ENCODE data around the gene KRTAP4-4.
"Not testable (repeated sequence)": the region's sequence is repeated elsewhere in the genome, so short reads cannot be mapped to it uniquely, and the experiment has no call there.

Gene KRTAP4-4

DNA sequence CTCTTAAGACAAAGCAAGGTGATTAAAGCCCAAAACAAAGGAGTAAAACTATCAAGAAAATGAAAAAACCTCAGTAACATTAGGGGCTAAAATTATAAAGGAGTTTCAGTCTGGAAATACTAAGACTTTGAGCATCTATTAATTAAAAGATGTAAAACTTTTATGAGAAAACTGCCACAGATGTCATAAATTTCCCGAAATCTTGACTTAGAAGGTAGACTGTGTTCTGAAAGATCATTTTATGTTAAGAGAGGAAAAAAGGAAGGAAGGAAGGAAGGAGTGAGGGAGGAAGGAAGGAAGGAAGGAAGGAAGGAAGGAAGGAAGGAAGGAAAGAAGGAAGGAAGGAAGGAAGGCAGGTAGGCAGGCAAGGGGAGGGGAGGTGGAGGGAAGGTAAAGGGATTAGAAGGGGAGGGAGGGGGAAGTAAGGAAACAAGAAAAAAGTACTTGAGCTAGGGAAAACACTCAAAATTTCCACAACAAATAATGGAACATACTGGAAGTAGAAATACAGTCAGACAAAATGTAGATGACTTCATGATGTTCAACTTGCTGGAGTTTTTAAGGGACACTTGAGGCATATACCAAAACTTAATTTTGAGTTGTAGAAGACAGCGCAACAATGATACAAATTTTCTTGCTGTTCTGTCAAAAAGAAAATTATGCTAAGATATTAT, 12.9 kb downstream of the KRTAP4-4 start:
- no peak for DNase-seq

DNA sequence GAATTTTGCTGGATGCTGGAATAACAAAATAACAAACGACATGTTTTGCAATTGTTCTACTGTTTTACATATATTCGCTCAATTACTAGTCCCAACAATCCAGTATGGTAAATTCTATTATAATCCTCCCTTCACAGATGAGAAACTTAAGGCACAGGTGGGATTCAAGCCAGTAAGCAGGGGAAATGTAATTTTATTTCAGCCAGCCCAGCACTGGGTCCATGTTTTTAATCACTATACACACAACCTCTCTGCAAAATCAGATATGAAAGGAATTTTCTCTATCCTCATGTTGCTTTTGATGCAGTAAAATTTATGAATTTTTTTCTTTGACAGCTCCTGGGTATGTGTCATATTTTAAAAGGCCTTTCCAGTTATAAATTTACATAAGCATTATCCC, 15.3 kb downstream of the KRTAP4-4 start:
- no peak for DNase-seq

DNA sequence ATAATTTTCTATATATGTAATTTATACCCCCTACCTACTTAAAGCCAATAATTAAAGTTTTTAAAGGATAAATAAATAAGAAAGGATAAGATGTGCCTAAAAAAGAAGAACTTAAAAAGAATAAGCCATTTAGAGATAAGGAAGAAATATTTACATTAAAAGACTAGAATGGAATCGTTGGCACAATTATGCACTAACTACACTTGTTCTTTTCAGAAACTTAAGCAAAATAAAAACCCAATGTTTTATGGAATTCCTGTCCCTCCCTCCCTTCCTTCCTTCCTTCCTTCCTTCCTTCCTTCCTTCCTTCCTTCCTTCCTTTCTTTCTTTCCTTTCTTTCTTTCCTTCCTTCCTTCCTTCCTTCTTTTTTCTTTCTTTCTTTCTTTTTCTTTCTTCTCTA, 15.7 kb downstream of the KRTAP4-4 start:
- no peak for DNase-seq

DNA sequence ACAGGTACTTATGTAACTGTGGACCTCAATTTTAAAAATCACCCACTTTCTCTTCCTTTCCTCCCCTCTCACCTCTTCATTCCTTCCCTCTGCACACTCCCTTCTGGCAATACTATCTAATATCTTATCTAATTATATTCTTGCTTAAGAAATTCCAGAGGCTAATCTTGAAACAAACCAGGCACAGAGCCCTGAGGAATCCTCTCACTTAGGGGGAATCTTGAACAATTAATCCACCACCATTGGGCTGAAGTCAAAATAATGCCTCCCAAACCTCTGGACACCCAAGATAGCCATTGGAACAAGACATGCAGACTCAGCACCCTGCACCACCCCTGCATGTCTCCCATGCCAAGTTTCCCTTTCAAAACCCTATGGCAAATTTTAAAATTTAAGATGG, 19.2 kb downstream of the KRTAP4-4 start:
- DNase-seq: no peak

DNA sequence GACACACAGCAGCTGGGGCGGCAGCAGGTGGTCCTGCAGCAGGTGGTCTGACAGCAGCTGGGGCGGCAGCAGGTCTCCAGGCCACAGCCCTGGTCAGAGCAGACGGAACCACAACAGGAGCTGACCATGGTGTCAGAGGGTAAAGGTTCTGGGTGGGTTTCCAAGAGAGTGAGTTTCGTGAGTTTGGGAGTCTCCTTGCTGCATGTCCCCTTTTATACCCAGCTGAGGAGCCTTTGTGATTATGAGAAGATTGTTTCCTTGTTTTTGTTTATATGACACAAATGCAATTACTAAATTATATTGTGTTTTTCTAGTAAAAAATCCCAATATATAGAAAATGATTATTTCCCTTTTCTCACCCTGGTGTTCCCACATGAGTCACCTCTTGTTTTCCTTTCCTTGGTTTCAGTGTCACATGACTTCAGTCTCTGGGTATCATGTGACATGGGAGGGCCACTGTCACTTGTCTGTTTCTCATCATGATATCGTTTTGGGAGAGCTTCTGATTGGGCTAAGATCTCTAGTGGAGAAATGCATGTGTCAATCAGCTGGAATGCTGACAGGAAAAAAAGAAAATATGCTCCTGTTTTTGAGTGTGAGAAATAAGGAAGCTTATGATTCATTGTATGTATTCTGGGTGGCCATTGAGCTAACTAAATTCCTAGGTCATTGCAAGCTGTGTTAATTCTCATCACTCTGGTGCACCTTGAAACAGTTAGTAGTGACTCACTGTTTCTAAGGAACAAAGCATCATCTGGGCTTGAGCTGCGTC, 20.0 kb downstream of the KRTAP4-4 start, which contains the start of gene KRTAP4-6:
KRTAP4-6 (minus strand) TSS at position 185 of the 772 bp plus-strand sequence; CDS start at position 128, 57 bp downstream.
- no peak for DNase-seq

DNA sequence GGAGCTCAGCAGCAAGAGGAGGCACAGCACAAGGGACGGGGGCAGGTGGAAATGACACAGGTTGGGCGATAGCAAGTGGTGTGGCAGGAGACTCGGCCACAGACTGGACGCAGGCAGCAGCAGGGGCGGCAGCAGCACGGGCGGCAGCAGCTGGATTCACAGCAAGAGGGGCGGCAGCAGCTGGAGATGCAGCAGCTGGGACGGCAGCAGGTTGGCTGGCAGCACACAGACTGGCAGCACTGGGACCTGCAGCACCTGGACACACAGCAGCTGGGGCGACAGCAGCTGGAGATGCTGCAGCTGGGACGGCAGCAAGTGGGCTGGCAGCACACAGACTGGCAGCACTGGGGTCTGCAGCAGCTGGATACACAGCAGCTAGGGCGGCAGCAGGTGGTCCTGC, 20.7 kb downstream of the KRTAP4-4 start:
- DNase-seq: not testable (repeated sequence)

DNA sequence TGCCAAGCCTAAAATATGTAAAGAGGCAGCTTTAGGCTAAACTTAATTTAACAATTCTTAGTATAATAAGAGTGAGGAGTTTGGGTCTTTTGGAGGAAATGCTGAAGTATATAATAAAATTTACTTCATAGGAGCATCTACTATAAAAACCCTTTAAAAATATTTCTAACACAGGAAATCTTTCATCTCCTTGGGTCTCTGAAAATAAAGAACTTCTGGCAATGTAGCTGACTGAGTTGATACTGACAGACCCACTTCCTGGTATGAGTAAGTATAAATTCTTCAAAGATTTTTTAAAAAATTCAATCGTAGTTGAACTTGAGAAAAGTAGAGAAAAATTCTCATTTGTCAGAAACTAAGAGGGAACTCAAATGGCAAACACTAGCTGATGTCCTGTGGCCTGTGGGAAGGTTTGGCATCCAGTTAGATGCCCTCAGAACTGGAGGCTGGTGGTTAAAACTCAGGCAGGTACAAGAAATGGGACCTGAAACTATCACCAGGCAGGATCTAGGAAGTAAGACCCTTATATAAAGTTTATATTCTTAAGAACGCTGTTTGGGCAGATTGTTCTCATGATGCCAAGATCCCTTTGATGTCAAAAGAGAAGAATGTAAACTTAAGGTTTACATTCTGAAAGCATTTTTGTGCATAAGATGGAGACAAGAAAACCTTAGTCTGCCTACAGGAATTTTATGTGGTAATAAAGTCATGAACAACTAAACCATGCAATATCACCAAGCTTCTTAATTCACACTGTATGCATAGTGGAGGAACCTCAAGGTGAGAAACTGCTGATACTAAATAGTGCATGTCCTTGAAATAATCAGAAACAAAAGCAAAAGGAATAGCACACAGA, 26.4 kb downstream of the KRTAP4-4 start:
- DNase-seq: no peak

DNA sequence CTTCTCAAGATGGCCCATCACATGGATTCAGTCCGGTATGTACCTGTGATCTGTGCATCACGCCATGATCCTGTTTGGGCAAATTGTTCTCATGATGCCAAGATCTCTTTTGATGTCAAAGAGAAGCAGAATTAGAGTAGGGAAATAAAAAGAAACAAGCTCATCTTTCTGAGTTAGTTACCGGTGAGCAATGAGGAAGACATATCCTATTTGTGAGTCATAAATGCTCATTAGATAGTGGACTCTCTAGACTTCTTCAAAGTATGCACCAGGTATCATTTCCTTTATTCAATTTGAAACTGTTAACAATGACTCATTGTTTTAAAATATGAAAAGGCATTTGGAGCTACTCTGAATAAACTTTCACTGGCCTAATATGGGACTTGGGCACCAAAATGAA, 28.6 kb downstream of the KRTAP4-4 start:
- no peak for DNase-seq

DNA sequence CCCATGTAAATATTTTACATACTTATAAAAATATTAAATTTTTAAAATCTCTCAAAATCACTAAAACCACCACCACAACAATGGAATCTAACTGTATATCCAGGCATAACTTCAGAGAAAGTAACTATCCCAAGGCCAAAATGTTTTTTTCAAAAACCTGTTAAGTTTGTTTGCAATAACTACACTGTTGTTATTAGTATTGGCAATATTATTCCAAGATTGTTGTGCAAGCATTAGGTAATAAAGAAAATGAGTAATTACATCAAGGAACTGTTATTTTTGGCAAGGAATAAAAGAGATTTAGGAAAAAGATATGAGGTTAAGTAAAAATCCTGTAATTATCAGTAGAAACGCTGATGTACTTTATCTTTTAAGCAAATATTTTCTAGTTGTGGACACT, 33.2 kb downstream of the KRTAP4-4 start:
- DNase-seq: no peak

DNA sequence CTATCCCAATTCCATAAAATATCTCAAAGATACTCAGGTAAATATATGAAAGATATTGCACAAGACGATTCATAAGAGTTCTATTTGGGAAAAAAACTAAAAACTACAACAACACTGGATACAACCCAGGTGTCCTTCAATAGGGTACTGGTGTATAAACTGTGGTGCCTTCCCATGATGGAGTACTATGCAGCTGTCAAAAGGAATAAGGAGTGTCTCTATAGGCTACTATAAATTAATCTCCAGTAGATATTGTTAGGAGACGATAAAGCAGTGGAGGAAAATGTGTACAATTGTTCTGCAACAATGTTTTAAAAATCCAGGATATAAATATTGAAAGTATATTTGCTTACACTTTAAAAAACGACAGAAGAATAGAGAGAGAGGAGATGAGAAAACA, 34.1 kb downstream of the KRTAP4-4 start:
- DNase-seq: no peak

DNA sequence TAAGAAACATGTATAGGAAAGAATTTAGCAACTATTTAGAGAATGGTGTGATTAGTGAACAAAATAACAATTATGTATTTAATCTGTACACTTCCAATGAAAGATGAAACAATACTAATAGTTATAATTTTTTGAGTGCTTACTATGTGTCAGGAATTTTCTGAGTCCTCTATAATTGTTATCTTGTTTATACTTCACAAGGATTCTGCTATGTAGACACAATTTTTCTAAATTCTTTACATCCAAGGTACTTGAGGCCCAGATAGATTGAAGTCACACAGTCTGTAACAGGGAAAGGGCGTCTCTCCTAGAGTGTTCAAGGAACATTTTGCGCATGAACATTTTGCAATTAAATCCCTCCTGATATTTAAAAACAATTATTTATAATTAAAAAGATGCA, 35.5 kb downstream of the KRTAP4-4 start:
- DNase-seq: no peak

DNA sequence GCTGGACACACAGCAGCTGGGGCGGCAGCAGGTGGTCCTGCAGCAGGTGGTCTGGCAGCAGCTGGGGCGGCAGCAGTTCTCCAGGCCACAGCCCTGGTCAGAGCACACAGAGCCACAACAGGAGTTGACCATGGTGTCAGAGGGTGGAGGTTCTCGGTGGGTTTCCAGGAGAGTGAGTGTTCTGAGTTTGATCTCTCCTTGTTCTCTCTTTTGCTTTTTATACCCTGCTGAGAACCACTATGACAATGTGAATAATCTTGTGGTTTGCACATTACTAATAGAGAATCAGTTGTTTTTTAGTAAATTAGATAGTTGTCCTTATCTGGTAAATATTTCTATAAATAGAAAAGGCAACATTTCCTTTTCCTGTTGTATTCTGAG, 36.6 kb downstream of the KRTAP4-4 start, which contains the start of gene KRTAP4-12:
KRTAP4-12 (minus strand) TSS at position 192 of the 381 bp plus-strand sequence; CDS start at position 132, 60 bp downstream.
- not testable (repeated sequence) for DNase-seq

DNA sequence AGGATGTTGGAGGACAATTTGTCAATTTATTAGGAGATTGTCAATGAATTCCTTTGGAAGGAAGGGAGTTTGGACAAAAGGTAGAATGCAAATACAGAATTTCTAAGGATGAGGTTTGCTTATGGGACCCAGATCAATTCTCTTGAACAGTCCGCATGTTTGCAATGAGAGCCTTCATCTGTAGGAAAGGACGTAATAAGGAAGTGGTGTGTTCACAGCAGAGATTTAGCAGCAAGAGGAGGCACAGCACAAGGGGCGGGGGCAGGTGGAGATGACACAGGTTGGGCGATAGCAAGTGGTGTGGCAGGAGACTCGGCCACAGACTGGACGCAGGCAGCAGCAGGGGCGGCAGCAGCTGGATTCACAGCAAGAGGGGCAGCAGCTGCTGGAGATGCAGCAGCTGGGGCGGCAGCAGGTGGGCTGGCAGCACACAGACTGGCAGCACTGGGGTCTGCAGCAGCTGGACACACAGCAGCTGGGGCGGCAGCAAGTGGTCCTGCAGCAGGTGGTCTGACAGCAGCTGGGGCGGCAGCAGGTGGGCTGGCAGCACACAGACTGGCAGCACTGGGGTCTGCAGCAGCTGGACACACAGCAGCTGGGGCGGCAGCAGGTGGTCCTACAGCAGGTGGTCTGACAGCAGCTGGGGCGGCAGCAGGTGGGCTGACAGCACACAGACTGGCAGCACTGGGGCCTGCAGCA, 37.1 kb downstream of the KRTAP4-4 start:
- DNase-seq: not testable (repeated sequence)

DNA sequence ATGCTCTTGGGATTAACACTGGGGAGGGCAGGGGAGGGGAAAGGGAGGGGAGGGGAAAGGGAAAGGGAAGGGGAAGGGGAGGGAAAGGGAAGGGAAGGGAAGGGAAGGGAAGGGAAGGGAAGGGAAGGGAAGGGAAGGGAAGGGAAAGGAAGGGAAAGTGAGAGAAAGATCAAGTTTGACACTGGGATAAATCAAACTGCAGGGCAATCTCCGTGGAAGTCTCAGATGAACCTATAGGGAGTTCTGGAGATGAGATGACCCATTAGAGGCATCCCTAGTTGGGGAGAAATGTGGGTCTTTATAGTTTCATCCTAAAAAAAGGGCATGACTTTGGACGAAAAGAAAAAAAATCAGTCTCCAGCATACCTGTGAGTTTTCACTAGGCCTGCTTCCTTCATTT, 38.8 kb downstream of the KRTAP4-4 start:
- DNase-seq: no peak

DNA sequence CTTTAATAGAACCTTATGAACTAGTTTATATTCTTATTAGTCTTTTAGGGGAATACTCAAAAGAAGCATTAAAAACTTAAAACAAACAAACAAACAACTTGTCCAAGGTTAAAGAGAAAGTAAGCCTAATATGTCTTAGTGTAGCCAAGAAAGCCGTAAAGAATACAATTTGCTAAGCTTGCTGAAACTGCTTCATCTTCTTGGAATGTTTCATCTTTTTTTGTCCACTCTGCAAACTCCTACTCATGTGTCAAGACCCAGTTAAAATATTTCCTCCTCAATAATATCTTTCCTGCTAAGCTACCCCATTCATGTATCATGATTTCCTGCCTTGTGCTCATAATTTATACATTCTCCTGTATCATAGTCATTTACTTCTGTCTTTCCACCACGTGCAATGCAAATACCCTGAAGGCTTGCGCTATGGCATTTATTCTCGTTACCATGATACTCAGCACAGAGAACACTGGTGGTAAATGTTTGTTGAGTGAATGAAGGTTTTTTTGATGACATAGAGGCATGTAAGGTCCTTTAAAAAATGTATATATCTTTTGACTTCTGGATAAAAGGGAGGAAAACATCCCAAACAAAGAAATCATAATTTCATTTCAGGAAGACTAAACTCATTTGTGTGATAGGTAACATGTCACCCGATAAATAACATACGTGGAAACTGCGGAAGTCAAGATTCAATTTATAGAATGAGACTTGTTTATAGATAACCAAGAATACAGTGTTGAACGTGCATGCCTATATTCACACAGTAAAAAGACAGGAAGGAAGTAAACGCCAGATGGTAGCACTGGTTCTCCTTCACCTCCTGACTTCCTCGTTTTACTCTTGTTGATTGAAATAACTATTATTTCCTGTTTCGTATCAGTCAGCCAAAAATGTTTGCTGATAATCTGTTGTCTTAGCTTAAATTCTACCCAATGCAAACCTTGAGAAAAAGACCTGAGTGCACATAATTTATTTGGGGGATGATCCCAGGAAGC, 40.6 kb downstream of the KRTAP4-4 start:
- DNase-seq: not testable (repeated sequence)

DNA sequence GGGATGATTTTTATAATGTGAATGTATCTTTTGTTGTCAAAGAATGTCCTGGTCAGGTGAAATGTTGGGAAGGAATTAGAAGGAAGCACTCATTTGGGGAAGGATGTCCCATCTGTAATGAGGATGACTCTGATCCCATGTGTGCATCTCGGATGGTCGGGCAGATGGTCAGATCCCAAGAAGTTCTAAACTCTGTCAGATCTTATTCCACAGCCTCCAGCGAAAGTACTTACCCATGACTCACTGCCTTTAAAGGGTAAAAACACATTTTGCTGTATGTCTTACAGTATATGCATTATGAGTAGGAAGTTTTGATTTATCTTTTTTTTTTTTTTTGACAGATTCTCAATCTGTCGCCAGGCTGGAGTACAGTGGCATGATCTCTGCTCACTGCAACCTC, 41.8 kb downstream of the KRTAP4-4 start:
- DNase-seq: no peak

DNA sequence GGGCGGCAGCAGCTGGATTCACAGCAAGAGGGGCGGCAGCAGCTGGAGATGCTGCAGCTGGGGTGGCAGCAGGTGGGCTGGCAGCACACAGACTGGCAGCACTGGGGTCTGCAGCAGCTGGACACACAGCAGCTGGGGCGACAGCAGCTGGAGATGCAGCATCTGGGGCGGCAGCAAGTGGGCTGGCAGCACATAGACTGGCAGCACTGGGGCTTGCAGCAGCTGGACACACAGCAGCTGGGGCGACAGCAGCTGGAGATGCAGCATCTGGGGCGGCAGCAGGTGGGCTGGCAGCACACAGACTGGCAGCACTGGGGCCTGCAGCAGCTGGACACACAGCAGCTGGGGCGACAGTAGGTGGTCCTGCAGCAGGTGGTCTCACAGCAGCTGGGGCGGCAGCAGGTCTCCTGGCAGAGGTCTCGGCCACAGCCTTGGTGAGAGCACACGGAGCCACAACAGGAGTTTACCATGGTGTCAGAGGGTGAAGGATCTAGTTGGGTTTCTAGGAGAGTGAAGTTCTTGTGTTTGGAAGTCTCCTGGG, 42.6 kb downstream of the KRTAP4-4 start, which contains the start of gene KRTAP4-11:
KRTAP4-11 (minus strand) TSS at position 528 of the 541 bp plus-strand sequence; CDS start at position 470, 58 bp downstream.
- not testable (repeated sequence) for DNase-seq

DNA sequence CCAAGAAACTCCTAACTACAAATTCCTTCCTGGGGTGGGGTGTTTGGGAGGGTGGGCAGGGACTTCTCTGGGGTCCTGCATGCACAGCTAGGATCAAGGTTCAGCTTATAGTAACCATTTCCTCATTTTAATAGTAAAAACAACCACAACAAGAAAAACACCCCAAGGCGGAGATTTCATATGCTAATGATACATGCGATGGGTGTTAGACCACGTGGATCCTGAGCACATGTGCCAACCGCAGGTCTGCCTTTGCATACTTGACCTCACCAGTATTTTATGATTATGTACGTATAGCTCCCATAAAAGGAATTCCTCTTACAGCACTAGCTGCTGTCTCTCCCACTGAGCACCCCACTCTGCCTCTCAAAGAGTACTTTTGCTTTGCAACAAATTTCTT, 44.3 kb downstream of the KRTAP4-4 start:
- no peak for DNase-seq

DNA sequence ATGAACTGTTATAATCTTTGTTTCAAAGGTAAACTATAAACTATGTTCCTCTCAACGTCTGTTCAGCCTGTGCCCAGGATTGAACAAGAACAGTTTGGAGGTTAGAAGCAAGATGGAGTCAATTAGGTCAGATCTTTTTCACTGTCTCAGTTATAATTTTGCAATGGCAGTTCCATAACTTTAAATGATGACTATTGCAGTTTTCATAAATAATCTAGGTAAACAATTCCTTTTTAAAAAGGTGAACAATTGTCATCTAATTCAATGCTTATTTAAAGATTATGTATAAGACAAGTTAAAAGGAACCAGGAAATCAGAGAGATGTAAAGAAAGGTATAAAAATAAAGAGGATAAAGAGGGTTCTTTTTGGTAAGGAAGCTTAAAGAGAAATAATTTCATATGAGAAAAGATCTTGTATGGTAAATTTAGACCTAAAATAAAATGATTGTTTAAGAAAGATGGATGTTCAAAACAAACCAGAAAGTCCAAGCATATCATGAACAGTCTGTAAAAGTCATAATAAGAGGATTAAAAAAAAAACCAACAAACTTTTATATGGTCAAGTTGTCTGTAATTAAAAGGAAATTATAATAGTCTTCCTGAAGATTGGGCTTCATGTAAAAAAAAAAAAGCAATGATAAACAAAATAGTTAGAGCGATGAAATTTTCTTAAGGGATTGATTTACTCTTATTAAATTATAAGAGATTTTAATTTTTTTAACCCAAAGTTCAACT, 49.2 kb downstream of the KRTAP4-4 start:
- no peak for DNase-seq
